NT2/D1 (cell line): ENCODE measurements around the gene JMJD8.

ENCODE experiments used
- SUZ12 ChIP-seq: IDR thresholded peaks from 2 replicates; pipeline ENCODE4 v1.6.1; 2011; ENCODE audit not compliant: insufficient read length, insufficient read depth; ENCODE audit errors: extremely low read depth
- YY1 ChIP-seq: IDR thresholded peaks from 2 replicates; pipeline ENCODE4 v1.6.1; 2011; ENCODE audit not compliant: insufficient read length, insufficient read depth
- ZNF274 ChIP-seq: IDR thresholded peaks from 2 replicates; pipeline ENCODE4 v1.6.1; 2011; ENCODE audit warnings: mild to moderate bottlenecking, low read depth, low read length

- TF ChIP-seq ZNF274 (no peak), SUZ12 (no peak), YY1 (no peak)
Measured at GRCh38 chr16:714079-714478, 29.9 kb upstream of the JMJD8 start.
